GM19468 (cell line): ENCODE measurements around the gene RASD1.

Source experiments
- ATAC-seq: cut with Tn5 transposase; IDR thresholded peaks from one replicate; pipeline ENCODE4 v1.9.1; 2021; ENCODE audit warnings: mild to moderate bottlenecking, moderate library complexity, moderate number of reproducible peaks; ENCODE audit not compliant: unreplicated experiment; ENCODE audit errors: extremely low read depth

Gene RASD1, protein sequence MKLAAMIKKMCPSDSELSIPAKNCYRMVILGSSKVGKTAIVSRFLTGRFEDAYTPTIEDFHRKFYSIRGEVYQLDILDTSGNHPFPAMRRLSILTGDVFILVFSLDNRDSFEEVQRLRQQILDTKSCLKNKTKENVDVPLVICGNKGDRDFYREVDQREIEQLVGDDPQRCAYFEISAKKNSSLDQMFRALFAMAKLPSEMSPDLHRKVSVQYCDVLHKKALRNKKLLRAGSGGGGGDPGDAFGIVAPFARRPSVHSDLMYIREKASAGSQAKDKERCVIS

DNA sequence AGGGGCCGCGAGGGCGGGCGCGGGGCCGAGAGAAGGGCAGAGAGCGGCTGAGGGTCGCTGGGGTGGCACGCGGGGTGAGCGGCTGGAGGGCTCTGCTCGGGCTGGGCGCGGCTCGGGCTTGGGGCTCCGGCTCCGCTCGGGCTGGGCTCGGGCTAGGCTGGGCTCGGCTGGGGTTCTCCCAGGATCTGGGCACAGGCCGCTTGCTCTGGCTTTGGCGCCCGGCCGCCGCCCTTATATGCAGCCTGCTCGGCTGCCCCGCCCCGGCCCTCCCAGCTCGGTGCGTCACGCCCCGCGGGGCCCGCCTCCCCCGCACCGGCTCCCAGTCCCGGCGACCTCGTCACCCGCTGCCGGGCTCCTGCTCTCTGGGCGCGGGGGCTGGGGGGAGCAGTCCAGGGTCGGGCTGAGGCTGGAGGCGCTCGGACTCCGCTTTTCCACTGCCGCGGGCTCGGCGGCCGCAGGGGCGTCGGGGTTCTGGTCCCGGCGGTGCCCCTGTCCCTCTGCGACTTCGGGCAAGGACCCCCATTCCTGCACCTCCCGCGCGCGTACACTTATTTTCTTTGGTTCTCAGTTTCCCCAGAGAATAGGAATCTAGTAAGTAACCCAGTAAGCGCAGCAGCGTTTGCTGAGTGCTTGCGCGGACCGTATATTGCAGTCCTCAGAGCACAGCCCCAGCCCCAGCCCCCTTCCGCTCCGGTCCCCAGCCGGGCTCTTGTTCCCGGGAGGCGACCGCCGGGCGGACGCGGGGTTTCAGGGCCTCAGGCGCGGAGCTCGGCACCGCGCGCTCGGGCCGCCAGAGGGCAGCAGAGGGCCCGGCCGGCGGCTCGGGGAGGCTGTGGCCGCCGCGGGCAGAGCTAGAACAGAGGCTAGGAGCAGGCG, at the start of gene RASD1:
Gene RASD1, minus strand, starts transcription at position 207 of the 876 bp plus-strand sequence. CDS start 214 bp downstream, outside the sequence.
- ATAC-seq, result peak; percentile 49

DNA sequence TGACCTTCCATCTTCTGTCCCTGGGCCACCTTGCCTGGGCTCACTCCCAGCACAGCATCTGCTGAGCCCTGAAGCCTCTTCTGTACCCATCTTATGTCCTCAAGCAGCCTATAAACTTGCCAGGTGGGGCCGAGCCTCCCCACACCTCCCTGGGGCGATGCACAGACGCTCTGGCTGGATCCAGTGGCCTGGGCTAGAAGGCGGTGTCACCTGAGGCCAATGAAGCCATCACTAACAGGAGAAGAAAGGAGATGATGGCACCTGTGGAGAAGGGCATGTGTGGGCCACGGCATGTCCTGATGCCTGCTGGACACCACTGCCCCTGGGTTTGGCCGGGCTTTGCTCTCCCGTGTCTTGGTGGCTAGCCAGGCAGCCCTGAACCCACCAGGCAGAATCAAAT, 49.8 kb upstream of the RASD1 start:
- ATAC-seq, result no peak

DNA sequence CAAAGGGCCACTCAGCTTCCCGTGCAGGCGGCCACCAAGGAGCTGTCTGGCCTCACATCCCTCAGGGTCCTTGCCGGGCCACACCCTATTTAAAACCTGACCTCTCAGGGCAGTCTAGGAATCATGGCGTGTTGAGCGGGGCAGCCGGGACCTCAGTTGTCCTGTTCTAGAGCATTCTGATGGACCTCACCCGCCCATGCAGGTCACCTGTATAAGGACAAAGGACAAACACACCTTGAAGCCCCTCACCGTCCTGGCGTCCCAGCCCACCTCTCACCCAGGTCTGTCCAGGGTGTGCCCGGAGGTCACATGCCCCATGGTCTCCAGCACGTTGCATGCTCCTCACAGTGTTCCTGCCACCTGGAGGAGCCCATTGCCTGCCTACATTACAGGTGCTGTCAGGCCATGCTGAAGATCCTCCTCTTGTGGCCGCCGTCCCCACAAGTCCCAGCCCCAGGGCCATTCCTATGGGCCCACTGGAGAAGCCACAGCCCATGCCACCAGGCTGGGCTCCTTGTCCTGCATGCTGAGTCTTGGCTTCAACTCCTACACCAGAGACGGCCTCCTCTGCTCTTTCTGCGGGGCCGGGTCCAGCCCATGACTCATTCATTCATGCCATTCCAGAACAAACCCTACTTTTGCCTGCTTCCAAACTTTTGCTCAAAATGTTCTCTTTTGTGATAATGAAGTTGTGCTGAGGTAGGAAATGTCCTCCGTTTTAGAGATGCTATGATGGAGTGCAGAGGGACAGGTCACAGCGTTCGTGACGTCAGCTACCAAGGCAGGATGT, 49.0 kb upstream of the RASD1 start:
- ATAC-seq, result no peak

DNA sequence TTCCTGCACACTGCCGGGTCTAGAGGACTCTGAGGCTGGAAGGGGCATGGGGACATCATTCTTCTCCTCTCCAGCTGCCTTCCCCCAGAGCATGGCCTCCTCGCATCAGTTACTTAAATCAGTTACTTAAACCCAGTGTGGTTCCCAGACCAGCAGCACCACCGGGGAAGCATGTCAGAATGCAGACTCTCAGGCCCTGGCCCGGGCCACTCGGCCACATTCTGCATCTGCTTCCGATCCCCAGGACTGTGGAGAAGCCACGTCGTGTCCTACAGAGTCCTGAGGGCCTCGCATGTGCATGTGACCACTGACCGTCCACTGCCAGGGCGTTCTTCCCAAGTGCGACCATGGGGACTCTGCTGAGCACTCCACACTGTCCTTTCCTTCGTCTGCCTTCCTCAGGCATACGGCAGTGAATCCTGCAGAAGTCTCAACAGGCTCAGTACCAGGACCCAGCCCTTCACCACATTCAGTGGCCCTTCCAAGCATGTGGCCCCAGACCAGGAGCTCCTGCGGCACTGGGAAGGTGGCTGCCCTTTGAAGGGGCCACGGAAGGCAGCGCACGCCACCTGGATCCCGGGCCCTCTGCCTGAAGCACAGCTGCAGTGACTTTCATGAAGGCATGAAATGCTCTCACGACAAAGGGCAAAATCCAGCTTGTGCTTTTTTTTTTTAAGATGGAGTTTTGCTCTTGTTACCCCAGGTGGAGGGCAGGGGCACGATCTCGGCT, 46.9 kb upstream of the RASD1 start:
- no peak for ATAC-seq

DNA sequence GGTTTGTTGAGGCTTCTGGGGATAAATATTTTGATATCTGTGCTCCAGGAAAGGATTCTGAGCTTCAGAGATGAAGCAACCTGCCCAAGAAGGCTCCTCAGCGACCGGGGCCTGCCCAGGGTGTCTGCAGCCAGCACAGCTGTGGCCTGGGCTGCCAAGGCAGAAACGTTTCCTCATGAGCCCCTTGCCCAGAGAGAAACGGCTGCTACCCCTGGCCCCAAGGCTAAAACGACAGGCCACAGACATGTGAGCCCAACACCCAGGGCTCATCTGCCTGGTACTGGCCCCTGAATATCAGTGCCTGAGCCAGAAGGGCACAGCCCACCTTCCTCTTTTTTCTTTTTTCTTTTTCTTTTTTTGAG, 45.4 kb upstream of the RASD1 start:
- ATAC-seq, result no peak

DNA sequence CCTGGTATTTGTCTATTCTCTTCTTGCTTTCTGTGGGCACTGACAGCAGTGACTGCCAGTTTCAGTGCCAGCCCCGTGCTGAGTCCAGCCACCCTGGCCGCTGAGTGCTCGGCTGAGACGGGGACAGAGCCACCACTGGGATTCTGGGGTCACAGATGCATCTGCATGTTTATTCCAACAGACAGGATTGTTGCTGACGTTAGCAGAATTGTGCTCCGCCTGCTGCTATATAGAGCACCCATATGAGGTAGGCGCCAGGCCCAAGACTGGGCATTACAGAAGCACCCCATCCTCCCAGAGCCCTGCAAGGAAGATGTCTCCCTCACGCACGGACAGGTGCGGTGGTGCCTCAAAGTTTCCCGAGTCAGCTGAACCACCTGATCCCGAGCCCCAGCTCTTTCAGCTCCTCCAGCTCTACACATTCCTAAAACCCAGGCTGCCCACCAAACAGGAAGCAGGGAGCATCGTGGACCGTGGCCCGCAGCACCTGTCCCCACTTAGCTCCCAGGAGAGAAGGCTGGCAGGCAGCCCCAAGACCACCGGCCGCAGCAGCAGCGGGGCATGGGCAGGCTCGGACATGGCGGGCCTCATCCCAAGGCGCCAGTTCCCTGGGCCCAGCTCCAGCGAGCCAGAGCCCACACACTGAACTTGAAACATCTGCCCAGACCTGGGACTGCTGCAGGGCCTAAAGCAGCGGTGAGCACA, 44.9 kb upstream of the RASD1 start:
- ATAC-seq, result no peak

DNA sequence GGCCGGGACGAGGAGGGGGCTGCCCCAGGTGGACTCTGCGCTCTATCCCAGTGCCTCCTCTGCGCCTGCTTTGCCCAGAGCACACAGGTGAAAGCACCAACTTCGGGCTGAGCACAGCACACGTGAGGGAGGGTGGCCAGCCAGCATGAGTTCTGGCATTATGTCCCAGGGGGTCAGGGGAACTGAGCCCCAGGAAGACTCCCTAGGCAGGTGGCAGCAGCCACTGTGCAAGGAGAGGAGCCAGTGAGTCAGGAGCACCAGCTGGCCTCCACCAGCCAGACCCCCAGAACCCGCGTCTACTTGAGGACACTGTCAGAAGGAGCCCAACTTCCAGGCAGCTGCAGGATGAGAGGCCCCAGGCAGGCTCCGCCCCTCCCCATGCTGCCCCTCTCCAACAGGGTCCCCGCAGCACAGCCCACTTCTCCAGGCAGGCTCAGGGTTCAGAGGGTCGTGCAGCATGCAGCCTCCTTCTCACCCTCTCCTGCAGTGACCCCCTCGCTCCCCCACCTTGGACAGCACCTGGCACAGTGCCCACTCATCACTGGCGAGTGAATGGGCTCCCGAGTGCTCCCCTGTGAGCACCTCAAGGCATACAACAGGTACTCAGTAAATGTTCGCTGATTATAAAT, 44.2 kb upstream of the RASD1 start:
- no peak for ATAC-seq

DNA sequence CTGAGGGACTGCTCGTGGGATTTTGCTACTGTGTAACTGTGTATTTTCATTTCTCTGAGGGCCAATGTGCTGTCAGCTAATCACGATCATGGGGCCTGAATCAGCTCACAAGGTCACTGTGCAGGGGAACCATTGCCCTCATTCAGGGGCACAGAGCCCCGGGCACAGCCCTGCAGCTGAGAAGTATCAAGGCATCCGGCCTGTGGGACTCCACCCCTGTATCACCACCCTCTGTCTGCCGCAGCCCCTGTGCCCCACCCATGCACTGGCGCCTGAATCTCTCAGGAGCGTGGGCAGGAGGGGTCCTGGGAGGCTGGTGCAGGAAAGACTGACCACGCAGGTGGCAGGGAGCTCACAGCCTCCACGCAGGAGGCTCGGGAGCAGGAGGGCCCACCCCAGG, 43.4 kb upstream of the RASD1 start:
- ATAC-seq, result no peak

DNA sequence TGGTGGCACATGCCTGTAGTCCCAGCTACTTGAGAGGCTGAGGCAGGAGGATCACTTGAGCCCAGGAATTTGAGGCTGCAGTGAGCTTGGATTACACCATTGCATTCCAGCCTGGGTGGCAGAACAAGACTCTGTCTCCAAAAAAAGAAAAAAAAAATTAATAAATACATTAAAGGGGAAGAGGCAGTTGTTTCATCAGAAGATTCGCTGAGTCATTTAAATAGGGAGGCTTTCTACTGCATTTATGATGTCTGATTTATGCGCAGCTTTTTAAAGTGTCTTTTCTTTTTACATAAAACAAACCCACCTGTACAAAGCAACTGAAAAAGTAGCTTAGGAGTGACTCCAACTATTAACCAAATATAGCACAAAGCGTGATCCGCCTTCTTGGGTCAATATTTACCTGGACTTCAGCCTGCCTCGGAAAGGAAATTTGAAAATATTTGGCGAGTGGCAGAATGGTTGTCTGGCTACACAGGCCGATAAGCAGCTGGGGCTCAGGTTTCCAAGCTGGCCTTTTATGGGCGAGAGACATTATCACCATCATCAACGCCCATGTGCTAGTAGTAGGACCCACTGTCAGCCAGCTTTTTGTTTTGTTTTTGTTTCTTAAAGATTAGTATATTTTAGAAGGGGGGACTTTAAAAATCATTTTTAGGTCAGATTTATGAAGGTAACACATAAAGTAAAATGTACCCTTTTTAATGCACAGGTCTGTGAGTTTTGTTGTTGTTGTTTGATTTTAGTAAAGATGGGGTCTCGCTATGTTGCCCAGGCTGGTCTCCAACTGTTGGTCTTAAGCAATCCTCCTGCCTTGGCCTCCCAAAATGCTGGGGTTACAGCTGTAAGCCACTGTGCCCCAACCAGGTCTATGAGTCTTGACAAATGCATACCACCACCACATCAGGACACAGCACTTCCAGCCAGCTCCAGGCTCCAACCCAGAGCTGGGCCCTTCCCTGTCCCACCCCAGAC, 42.5 kb upstream of the RASD1 start:
- no peak for ATAC-seq

DNA sequence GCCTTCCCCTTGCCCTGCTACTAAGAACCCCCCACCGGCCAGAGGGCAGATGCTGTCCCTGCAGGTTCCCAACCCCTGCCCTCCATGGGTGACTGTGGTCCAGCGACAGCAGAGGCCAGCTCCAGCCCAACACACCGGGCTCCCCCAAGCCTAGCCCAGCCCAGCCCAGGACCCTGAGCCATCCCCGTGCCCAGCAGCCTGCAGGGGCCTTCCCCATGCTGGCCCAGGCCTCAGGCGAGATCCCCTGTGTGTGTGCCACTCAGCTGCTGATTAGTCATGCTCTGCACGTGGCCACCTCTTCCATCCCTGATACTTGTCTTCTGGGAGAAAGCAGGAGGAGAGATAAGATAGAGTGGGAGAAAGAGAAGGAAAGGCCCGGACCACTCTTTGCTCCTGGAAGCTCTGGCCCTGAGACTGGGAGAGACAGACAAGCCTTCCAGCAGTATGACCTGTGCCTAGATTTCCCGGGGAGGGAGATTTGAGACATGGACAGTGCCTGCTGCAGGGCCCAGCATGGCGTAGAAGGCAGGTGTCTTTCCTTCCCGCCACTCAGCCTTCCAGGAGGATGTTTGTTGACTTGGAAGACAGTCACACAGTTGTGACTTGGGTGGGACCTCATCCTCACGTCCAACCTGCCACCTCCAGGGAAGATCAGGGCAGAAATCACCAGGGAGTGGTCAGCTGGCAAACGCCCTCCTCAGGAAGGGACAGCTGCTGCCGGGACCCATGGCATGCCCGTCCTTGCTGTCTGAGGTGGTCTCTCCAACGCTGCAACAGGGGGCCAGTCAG, 41.3 kb upstream of the RASD1 start:
- no peak for ATAC-seq

DNA sequence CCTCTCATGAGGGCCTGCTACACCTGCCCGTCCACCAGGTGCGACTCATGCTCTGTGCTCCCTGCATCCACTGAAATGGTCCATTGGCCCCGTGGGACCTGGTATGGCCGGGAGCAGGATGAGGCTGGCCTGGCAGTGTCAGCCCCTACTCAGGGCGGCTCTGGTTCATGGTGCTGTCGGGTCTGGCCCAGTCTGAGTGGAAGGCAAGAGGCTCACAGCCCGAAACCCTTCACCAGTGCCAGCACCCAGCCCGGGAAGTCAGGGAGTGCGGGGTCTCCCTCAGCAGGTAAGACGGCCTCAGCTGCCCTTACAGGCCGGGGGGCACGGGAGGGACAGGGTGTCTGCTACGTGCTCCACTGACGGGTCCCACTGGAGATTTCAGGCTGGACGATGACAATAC, 40.5 kb upstream of the RASD1 start:
- no peak for ATAC-seq

DNA sequence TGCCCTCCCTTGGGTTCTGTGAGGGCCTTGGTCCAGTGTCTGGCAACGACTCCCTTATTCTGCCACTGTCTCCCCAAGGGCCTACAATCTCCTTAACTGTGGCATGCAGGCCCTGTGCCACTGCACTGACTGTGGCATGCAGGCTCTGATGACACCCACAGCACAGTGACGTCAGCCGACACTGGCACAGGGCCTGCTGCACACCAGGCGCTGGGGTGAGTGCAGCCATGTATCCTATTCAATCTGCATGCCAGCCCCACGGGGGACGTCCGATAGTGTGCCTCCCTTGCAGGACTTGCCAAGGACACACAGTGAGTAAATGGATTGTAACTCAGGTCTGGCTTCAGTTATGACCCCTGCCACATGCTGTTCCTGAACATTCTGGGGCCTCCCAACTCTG, 39.8 kb upstream of the RASD1 start:
- ATAC-seq, result no peak

DNA sequence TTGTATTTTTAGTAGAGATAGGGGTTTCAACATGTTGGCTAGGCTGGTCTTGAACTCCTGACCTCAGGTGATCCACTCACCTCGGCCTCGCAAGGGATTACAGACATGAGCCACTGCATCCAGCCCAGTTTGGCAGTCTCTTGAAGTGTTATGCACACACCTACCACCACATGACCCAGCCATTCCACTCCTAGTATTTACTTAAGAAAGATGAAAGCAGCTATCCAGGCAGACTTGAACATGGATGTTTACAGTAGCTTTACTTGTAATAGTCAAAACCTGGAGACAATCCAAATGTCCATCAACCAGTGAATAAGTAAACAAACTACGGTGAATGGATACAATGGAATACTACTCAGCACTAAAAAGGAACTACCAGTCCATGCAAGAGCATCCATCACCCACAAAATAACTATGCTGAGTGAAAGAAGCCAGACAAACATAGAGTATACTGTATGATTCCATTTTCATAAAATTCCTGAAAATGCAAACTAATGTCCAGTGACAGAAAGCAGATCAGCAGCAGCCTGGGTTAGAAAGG, 37.8 kb upstream of the RASD1 start:
- ATAC-seq, result no peak

DNA sequence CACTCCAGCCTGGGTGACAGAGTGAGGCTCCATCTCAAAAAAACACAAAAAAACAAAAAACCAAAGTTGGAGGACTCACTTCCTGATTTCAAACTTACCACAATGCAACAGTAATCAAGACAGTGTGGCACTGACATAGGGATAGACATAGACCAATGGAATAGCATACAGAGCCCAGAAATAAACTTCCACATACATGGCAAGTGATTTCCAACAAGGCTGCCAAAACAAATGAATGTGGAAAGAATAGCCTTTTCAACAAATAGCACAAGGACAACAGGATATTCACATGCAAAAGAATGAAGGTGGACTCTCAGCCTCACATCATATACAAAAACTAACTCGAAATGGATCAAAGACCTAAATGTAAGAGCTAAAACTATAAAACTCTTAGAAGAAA, 36.8 kb upstream of the RASD1 start:
- ATAC-seq, result no peak

DNA sequence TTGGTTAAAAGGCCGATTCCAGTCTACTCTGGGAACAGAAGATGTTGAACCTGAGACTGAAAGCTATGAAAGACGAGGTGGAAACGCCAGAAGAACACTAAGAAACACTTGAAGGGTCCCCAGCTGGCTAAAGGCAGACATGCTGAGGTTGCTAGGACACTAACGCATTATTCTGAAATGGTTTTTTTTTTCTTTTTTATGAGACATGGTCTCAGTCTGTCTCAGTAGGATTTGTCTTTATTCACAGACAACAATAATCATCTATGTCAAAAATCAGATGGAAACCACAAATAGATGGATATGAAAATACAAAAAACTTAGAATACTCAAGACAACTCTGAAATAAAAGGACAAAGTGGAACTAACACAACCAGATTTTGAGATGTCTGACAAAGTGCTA, 35.0 kb upstream of the RASD1 start:
- no peak for ATAC-seq

DNA sequence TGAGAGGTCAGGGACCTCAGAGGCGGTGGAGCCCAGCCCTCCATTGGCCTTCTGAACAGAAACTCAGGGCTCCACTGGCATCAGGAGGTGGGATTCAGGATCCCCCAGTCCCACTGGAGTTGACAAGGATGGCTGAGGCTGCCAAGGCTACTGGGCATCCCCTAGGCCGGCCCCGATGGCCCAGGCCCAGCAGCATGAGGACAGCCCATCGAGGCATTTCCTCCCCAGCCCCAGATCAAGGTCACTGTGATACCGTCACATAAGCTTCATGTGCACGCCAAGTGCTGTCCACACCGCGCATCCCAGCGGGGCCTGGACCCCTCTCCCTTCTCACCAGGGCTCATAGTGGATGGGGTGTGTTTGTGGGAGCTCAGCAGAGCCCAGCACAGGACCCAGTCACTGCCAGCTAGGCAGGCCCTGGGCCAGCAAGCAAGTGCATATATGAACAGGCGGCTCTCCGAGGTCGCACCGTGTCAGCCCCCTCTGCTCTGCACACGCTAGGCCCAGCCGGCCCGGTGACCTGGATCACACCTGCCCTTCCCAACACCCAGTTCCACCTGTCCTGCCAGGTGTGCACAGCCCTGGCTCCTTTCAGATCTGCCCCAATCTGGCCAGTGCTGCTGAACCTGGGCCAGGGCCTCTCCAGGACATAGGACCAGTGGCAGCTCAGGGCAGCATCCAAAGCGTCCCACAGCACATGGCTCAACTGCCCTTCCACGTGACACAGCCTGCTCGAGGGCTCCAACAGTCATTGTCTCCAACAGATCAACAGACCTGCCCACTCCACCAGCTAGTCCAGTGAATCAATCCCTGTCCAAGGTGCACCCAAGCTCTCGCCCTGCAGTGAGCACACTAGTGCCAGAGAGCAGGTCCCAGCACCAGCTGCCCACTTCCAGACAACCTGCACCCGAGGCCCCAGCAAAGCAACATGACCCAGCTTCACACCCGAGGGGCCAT, 32.8 kb upstream of the RASD1 start:
- ATAC-seq, result no peak
